GM13977 (cell line): ENCODE results near the gene ROMO1.

Experiments used
- DNase-seq: peaks from one replicate; pipeline ENCODE4 v3.0.0; 2012; ENCODE audit warnings: low spot score
- CTCF ChIP-seq: IDR thresholded peaks from 2 replicates; pipeline ENCODE4 v1.5.1; 2012; ENCODE audit warnings: mild to moderate bottlenecking, control low read depth; ENCODE audit not compliant: insufficient read depth; ENCODE audit errors: extremely low read depth, missing control alignments
- in situ Hi-C: fragments of 300-500 bp; cut with MboI; formaldehyde crosslinking; loops from one replicate; pipeline ENCODE4 v1.12.0; 2022; ENCODE audit warnings: low sequenced_read_pairs, low pct_unique_long_range_greater_than_20kb, mixed read lengths, inconsistent platforms; ENCODE audit not compliant: unreplicated experiment

ROMO1 gene

GRCh38 chr20:35654415-35654814, 44.8 kb upstream of the ROMO1 start:
- TF ChIP-seq CTCF, result no peak
- in situ Hi-C loops, result no loop called here
- no peak for DNase-seq

GRCh38 chr20:35657271-35657670, 41.9 kb upstream of the ROMO1 start:
- TF ChIP-seq CTCF, result no peak
- no peak for DNase-seq
- in situ Hi-C loops, result no loop called here

- no peak for TF ChIP-seq CTCF
- no peak for DNase-seq
- in situ Hi-C loops, result no loop called here
Observed at GRCh38 chr20:35660122-35660937, 38.9 kb upstream of the ROMO1 start.

- in situ Hi-C loops, result no loop called here
- TF ChIP-seq CTCF, result no peak
- DNase-seq, result no peak
Observed at GRCh38 chr20:35661053-35661452, 38.2 kb upstream of the ROMO1 start.

GRCh38 chr20:35661908-35662307, 37.3 kb upstream of the ROMO1 start:
- in situ Hi-C loops, result no loop called here
- no peak for DNase-seq
- no peak for TF ChIP-seq CTCF

- in situ Hi-C loops, result no loop called here
Observed at GRCh38 chr20:35662551-35662950, 36.7 kb upstream of the ROMO1 start.

More at GRCh38 chr20:35662551-35662950, 36.7 kb upstream of the ROMO1 start:
- no peak for DNase-seq
- no peak for TF ChIP-seq CTCF
